Astrocyte of the cerebellum (primary cell): ENCODE measurements around the gene ZNF688.

ENCODE experiments used
- DNase-seq: peaks from one replicate; pipeline ENCODE4 v3.0.0-alpha.2; 2011; ENCODE audit warnings: low read depth
- H3K4me3 ChIP-seq: 2 replicates; pipeline ENCODE4 v1.5.1; 2011; ENCODE audit warnings: mild to moderate bottlenecking, low read depth, low read length, moderate library complexity
- CTCF ChIP-seq: IDR thresholded peaks from 2 replicates; pipeline ENCODE4 v1.5.1; 2012; ENCODE audit warnings: low read length, low read depth, moderate library complexity, mild to moderate bottlenecking; ENCODE audit errors: missing control alignments
- in situ Hi-C: cut with HindIII; loops from 2 replicates; pipeline ENCODE4 v1.10.0; 2017; ENCODE audit warnings: low sequenced_read_pairs

The ZNF688 gene

GRCh38 chr16:30521873-30522641, 49.5 kb downstream of the ZNF688 start:
- H3K4me3 ChIP-seq: no peak overlapping the region
- in situ Hi-C loops: no loop called here
- DNase-seq: no peak
- no peak for TF ChIP-seq CTCF

GRCh38 chr16:30521476-30521872, 50.0 kb downstream of the ZNF688 start:
- no peak for DNase-seq
- TF ChIP-seq CTCF: no peak
- in situ Hi-C loops: no loop called here
- no peak overlapping the region for H3K4me3 ChIP-seq
